Measurements from ENCODE around the gene ALDH16A1.

- TF ChIP-seq CTCF (IDR thresholded peaks at IDR 0.05) (no peak), POLR2A (IDR thresholded peaks at IDR 0.05) (no peak)
Measured at GRCh38 chr19:49492573-49493405, 39.8 kb downstream of the ALDH16A1 start.

Data from heart left ventricle (tissue), 13 donors.